Activated CD4-positive, alpha-beta T cell treated with anti-CD3 and anti-CD28 coated beads for 48 hours (primary cell): ENCODE data around the gene ACTR2.

ENCODE experiments used
- DNase-seq: peaks from one replicate; pipeline ENCODE4 v3.0.0-alpha.2; 2020

The ACTR2 gene

GRCh38 chr2:65282477-65283053 lies 54.9 kb downstream of the ACTR2 start:
- no peak for DNase-seq

- no peak for DNase-seq
These were observed 59.7 kb downstream of the ACTR2 start for GRCh38 chr2:65287364-65287763.

DNA sequence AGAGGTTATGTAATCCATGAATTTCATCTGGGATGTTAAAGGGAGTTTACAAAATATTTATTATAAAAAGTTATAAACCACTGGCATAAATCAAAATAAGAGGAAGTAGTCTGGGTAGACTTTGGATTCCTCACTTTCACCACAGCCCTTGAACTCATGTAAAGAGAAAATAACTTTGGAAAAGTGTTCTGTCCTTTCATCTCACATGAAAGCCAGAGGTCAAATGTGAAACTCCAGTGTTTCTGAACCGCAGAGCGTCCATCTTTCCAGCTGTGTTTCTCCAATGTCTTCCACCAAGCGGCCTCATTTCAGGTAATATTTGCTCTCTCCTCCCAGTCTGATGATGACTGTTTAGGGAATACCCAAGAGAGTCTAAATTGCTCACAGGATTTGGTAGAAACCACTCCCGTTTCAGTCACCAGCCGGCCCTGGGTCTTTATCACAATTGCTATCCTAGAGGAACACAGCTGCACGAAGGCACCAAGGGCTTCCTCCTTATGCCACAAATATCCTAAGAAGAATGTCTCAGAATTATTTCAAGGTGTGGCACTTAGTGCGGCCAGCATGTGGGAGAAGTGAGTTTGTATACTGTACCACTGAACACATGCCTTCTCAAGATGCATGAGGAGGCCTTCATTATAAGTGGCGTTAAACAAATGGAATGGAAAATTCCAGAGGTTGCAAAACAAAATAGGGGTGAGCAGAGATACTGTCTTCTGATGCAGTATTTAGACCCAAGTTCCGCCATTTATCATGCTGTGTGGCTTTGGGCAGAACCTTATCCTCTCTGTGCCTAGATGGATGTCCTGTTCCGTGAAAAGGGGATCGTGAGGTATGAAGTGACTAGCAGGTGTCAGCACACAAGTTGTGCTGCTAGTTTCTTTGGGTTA lies 63.8 kb downstream of the ACTR2 start:
- DNase-seq, result no peak

GRCh38 chr2:65292106-65292400 lies 64.4 kb downstream of the ACTR2 start:
- DNase-seq, result no peak

- DNase-seq, result no peak
These were observed 64.9 kb downstream of the ACTR2 start for GRCh38 chr2:65292461-65293011.

DNA sequence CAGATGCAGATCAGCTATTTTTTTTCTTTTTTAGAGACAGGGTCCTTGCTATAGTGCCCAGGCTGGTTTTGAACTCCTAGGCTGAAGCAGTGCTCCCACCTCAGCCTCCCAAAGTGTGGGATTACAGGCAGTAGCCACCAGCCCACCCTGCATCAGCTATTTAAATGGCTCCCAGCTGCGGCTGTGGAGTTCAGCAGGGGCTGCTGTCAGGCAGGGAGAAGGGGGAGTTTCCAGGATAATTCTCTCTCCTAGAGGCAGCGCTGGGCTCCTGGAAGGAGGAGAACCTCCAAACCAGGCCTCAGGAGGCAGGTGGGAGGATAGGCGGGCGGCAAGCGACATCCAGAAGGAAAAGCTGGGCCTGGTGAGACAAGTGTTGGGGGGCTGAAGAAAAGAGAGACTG lies 65.7 kb downstream of the ACTR2 start:
- no peak for DNase-seq

GRCh38 chr2:65294136-65294535 lies 66.5 kb downstream of the ACTR2 start:
- DNase-seq, result no peak

DNA sequence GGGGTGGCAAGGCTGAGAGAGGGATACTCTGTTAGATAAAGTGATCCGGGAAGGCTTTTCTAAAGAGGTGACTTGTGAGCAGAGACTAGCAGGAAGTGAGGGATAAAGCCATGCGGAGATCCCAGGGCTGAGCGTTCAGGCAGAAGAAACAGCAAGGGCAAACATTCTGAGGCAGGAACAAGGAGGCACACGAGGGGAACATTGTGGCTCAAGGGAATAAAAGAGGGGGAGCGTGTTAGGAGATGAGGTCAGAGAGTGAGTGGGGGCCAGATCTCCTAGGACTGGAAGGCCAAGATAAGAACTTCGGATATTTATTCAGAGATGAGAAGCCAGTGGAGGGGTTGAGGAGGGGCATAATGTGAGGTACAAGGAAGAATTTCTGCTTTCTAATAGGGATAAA lies 67.1 kb downstream of the ACTR2 start:
- no peak for DNase-seq

DNA sequence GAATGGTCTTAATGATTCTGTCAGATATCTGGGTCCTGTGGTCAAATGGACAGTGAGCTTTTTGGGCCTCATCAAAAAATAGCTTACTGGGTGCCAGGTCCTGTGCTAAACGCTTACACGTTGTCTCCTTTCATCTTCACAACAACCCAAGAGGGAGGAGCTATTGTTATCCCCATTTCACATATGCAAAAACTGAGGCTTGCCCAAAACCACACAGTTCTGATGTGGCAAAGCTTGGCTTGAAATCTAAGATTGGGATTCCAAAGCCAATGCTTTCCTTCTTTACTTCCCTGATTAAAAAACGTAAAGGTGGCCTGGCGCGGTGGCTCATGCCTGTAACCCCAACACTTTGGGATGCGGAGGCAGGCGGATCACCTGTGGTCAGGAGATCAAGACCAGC lies 69.3 kb downstream of the ACTR2 start:
- no peak for DNase-seq

GRCh38 chr2:65297544-65297943 lies 69.9 kb downstream of the ACTR2 start:
- no peak for DNase-seq

DNA sequence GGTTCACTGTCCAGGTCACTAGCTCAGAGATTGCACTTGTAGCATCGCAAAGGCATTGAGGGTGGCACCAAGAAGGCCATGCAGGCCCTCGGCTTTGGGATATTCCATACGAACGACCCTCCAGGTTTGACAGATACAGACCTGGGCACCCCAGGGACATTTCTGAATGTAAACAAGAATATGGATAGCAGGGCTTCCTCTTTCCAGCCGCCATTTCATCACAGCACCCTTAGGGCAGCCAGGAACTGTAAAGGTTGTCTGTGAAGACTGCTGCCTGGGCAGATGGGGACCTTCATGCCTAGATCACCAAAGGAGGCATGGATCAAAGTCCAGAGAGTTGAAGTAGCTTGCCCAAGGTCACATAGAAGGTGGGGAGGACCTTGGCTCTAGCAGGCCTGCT lies 70.5 kb downstream of the ACTR2 start:
- DNase-seq, result no peak

GRCh38 chr2:65299246-65299645 lies 71.6 kb downstream of the ACTR2 start:
- DNase-seq, result peak; percentile 81

DNA sequence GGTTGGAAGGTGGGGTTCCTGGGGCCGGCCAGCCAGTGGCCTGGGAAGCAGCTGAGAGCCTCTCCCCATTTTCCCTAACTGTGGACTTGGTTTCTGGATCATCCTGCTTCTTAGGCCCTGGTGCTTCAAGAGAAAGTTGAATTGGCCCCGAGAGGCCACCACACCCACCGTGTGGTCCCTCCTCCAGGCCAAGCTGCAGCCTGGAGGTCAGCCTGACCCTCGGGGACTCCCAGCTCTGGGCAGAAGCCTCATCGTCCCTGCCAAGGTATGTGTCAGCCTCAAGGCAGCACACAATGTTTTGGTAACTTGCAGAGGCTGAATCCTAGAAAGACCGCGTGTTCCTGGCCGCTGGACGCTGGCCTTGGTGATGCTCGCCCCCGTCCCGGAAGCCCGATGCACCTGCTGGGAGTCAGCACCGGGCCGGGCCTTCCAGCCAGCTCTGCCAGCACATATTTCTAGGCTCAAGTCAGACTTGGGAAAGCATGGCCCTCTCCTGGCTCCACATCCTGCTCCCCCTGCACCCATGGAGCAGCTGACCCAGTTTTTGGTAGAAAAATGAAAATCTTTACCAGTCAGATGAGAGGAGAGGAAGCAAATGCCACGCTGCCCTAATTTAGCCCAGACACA lies 72.6 kb downstream of the ACTR2 start:
- DNase-seq, result no peak

GRCh38 chr2:65300761-65301711 lies 73.4 kb downstream of the ACTR2 start:
- peak; percentile 86 for DNase-seq

DNA sequence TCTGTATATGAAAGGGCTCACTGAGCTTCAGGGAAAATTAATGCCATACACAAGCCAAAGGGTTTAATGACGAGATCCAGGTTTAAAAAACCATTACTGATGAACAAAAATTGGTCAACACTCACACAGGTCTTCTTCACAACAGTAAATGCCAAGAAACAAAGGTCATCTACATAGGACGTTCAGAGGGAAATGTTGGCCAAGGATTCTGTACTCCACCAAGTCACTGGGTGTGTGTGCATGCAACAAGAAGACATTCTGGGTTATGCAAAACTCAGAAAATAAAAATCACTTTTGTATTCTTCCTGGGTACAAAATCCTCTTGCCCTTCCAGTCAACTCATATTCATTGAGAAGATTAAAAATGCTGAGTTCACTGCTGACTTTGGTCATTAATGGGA lies 78.3 kb downstream of the ACTR2 start:
- no peak for DNase-seq

DNA sequence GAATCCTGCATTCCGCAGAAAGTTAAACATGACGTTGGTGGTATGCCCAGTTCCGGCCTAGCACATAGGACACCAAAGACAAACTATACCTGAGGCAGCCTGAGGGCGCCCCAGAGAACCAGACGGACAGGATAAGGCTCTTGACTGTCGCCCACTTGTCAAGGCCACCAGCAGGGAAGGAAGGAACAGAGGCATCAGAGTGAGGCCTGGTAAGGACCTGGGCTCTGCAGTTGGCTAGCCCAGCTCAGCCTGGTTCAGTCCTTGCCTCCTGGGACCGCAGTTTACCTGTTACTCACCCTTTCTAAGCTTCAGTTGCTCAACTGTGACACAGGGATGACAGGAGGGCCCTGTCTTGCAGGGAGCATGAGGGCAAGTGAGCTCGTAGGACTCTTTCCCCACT lies 82.1 kb downstream of the ACTR2 start:
- no peak for DNase-seq

DNA sequence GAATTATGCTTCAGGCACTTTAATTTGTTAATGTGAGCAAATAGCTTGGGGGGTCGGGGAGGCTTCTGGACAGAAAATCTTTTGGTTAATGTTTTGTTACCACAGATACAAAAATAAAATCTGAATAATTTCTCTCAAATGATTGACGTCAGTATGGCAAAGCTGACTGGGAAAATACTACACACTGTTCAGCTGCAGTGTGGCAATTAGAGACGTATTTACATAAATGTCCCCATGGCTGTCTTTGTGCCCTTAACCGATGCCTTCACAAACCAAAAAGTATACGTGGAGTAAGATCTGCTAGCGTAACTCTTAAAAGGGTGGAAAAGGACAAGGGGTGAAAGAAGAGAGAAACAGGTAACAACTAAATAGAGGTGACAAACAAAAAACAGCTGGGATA lies 83.4 kb downstream of the ACTR2 start:
- no peak for DNase-seq

GRCh38 chr2:65311596-65311995 lies 84.0 kb downstream of the ACTR2 start:
- DNase-seq, result no peak

DNA sequence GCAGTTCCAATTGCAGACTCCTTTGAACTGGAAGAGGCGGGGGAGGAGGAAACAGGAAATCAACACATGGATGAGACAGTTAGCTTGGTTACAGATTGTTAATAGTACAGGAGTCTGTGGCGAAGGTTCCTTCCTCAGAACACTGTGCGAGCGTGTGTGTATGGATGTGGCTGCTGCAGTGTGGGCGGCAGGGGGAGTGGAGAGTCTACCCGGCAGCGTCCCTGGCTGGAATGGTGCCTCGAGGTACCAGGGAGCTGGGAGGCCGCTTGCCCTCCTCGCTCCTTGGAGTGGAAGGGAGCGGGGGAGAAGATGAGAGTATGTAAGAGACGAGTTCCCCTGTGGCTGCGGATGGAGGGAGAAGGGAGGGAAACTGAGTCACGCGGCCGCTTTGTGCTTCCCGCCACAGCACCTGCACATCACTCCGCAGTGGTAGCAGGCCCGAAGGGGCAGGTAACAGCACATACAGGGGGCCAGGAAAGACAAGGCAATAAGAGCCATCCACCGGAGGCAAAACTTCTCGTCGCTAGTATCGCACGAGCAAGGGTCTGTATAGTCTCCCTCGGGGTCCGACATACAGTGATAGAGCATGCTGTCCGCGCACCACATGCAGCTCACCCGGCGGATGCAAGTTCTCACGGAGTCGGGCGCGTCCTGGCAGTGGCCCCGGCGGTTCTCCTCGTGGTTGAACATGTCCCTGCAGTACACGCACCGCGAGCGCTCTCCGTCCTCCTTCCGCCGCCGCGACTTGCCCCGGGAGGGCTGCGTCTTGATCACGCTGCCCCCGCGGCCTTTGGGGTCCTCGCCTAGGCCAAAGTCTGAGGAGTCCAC lies 85.7 kb downstream of the ACTR2 start:
- DNase-seq, result no peak

- no peak for DNase-seq
These were observed 86.3 kb downstream of the ACTR2 start for GRCh38 chr2:65313954-65314256.

DNA sequence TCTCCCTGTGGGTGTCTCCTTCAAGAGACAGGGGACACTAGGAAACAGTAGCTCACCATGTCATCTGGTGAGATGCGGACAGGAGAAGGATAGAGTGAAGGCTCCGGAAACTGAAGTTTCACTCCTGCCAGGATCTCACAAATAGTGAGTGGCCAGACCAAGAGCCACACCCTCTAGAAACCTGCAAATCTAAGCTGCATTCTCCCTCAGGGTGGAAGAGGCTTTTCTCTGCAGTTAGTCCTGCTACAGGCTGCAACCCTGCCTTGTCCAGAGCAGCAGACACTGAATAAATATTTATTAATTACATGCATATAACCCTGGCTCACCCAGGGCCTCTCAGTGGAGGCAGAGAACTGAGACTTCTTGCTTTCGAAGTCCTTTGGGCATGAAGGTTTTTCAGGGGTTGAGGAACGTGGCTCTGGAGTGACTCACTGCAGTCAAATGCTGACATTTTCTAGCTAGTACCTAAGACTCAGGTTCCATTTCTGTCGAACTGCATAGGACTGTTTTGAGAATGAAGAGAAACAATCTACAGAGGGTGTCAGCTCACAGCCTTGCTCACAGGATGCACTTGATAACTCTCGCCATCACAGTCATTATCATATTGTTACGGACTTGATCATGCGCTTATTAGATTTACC lies 87.3 kb downstream of the ACTR2 start:
- DNase-seq, result no peak

- DNase-seq, result no peak
These were observed 88.4 kb downstream of the ACTR2 start for GRCh38 chr2:65316072-65316471.
